Stimulated activated CD4-positive, alpha-beta T cell treated with anti-CD3 and anti-CD28 coated beads, Interleukin-4, amount 100 ng/mL, for 1 hour (primary cell): ENCODE data around the gene PIP.
"Not testable (repeated sequence)": the region's sequence is repeated elsewhere in the genome, so short reads cannot be mapped to it uniquely, and the experiment has no call there.

Experiments
- DNase-seq: peaks from one replicate; pipeline ENCODE4 v3.0.0-alpha.2; 2020

The PIP gene

DNA sequence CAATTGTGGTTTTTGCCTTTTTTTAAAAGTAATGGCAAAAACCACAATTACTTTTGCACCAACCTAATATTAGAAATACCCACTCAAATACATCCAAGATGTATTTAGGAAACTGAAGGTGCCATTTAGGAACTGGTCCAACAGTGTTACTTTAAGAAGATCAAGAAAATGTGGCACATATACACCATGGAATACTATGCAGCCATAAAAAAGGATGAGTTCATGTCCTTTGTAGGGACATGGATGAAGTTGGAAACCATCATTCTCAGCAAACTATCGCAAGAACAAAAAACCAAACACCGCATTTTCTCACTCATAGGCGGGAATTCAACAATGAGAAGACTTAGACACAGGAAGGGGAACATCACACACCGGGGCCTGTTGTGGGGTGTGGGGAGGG is 48.9 kb downstream of the PIP start:
- DNase-seq = not testable (repeated sequence)

GRCh38 chr7:143181349-143181748 is 49.5 kb downstream of the PIP start:
- DNase-seq = no peak

GRCh38 chr7:143183024-143183423 is 51.1 kb downstream of the PIP start, which contains the start of gene TAS2R39:
TAS2R39 (plus strand) TSS chr7:143183419; CDS start chr7:143183419, 0 bp downstream.
- no peak for DNase-seq

DNA sequence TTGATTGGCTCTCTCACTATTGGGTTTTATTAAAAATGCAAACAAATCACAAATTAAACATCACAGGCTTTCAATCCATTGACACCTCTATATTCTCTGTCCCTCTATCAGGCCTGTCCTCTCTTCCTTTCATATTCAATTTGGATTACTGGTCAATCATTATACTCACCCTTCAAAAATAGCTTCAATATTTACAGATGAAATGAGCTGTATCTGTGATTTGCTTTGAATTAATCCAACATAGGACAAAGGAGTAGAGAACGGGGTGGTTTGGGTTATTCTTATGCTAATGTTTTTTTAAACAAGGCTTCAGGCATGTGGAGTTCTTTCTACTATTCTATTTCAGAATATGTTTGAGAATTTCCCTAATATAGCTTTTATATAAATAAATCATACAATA is 53.7 kb downstream of the PIP start:
- DNase-seq = no peak

- no peak for DNase-seq
Measured at GRCh38 chr7:143188994-143189393, 57.1 kb downstream of the PIP start.
